Measurements from ENCODE around the gene CHAT. TPM values are rescaled to one million over a fixed set of nuclear protein-coding genes. Genes with fewer than 3 reads are reported as not detected.

Gene CHAT
- total RNA-seq, 1 experiment from 2014 or later: not detected

- TF ChIP-seq SP1 (IDR thresholded peaks at IDR 0.05; ENCODE audit: low read depth) (no peak), POLR2A (IDR thresholded peaks at IDR 0.05; ENCODE audit: borderline replicate concordance, extremely low read depth, insufficient read depth, insufficient read length) (no peak)
Measured at GRCh38 chr10:49567810-49568209, 46.0 kb upstream of the CHAT start (continued).

GRCh38 chr10:49568235-49568634, 45.6 kb upstream of the CHAT start:
- H3K4me2 ChIP-seq (ENCODE audit: low read length): no peak overlapping the region
- no TSS peak for BruUV-seq (replicated peaks)
- intact Hi-C loops (cut with micrococcal nuclease): no loop called here
- H3K9me3 ChIP-seq (ENCODE audit: control insufficient read depth in 1 of 2, insufficient read depth in 1 of 2, low read depth in 1 of 2, low read length in 2 of 2): no peaks in the 10 kb centered on the region
- no peaks in the 10 kb centered on the region for H3K9me2 ChIP-seq (ENCODE audit: insufficient read depth)
- peaks cover 12% of the 10 kb centered on the region for H3K27me3 ChIP-seq (ENCODE audit: insufficient read depth, low read length)
- ChIA-PET POLR2A (no interaction called here), CTCF (no interaction called here), RAD21 (ENCODE audit: low non-redundant PET in 1 of 2, low total read pairs in 2 of 2, uncharacterized antibody in 2 of 2, unreplicated experiment in 2 of 2) (no interaction called here)
- ATAC-seq (no peak), DNase-seq (ENCODE audit: low read depth, low spot score) (no peak)
- H3K36me3 ChIP-seq (ENCODE audit: control insufficient read depth in 1 of 2, insufficient read depth in 2 of 2, low read length in 2 of 2): no peaks in the 10 kb centered on the region
- no peak overlapping the region for H3K27ac ChIP-seq (ENCODE audit: low read depth, low read length)
- no peaks in the 10 kb centered on the region for H3K4me1 ChIP-seq (ENCODE audit: control insufficient read depth in 1 of 2, insufficient read depth in 2 of 2, low read length in 2 of 2)
- TF ChIP-seq POLR2A (IDR thresholded peaks at IDR 0.05; ENCODE audit: borderline replicate concordance, extremely low read depth, insufficient read depth, insufficient read length) (no peak), FOSL1 (IDR thresholded peaks at IDR 0.05; ENCODE audit: low read depth) (no peak), POLR2AphosphoS5 (IDR thresholded peaks at IDR 0.05; ENCODE audit: low read depth, low read length) (no peak), CEBPB (IDR thresholded peaks at IDR 0.05; ENCODE audit: low read depth) (no peak), ZBTB33 (IDR thresholded peaks at IDR 0.05; ENCODE audit: extremely low read depth, insufficient replicate concordance, low read length) (no peak), ZNF274 (IDR thresholded peaks at IDR 0.05; ENCODE audit: low read depth, low read length) (no peak), CTCF (IDR thresholded peaks at IDR 0.05 in 2 of 3, conservative IDR thresholded peaks at IDR 0.05 in 1 of 3; ENCODE audit: borderline replicate concordance in 1 of 3, insufficient read depth in 1 of 3, low read depth in 2 of 3, low read length in 2 of 3) (no peak), SP1 (IDR thresholded peaks at IDR 0.05; ENCODE audit: low read depth) (no peak), EZH2 (IDR thresholded peaks at IDR 0.05) (no peak), YY1 (IDR thresholded peaks at IDR 0.05; ENCODE audit: extremely low read depth, insufficient replicate concordance, low read depth, low read length) (no peak), REST (IDR thresholded peaks at IDR 0.05; ENCODE audit: low read depth) (no peak), SIN3A (IDR thresholded peaks at IDR 0.05; ENCODE audit: low read depth) (no peak), MAX (IDR thresholded peaks at IDR 0.05) (no peak), EZH2phosphoT487 (IDR thresholded peaks at IDR 0.05; ENCODE audit: borderline replicate concordance) (no peak), JUND (IDR thresholded peaks at IDR 0.05) (no peak), EGR1 (IDR thresholded peaks at IDR 0.05; ENCODE audit: low read depth) (no peak), ATF3 (IDR thresholded peaks at IDR 0.05) (no peak), ELF1 (IDR thresholded peaks at IDR 0.05; ENCODE audit: borderline replicate concordance, low read depth) (no peak)
- H2AFZ ChIP-seq (ENCODE audit: low read depth, low read length, poor library complexity, severe bottlenecking): no peak overlapping the region
- H3K79me2 ChIP-seq (ENCODE audit: insufficient read depth, low read length): no peaks in the 10 kb centered on the region
- no peak overlapping the region for H3K4me3 ChIP-seq (replicated peaks in 1 of 2; ENCODE audit: low read depth in 1 of 2, low read length in 2 of 2)
- no peak overlapping the region for H3K9ac ChIP-seq (ENCODE audit: low read length)
- H4K20me1 ChIP-seq (ENCODE audit: insufficient read depth): no peaks in the 10 kb centered on the region

Data from HCT116 (cell line).